HCT116 (cell line): Measurements from ENCODE around the gene CATSPERD. TPM values are rescaled to one million over a fixed set of nuclear protein-coding genes. Genes with fewer than 3 reads are reported as not detected.
"Not testable (repeated sequence)": the region's sequence is repeated elsewhere in the genome, so short reads cannot be mapped to it uniquely, and the experiment has no call there.

Source experiments
- ATAC-seq: fragments of 200-7000 bp; cut with Tn5 transposase; 2 replicates; pipeline ENCODE4 v1.9.1; 2020; ENCODE audit warnings: mild to moderate bottlenecking, moderate library complexity
- BruUV-seq: library from RNA; stranded (reverse); fragments of 400-500 nt; replicated peaks from 2 replicates; lab custom pipeline; 2021; lab: Mats Ljungman, UMichigan
- CTCF ChIA-PET: fragments of 300-600 bp; sonication (Branson Sonifier 250); formaldehyde crosslinking; loops from one replicate; lab custom pipeline; 2021; ENCODE audit warnings: antibody characterized with exemption; lab: Charles Lee
- POLR2A ChIA-PET: fragments of 300-600, 350-600 bp; sonication (Branson Sonifier 250); formaldehyde crosslinking; loops from one replicate; lab custom pipeline; 2021; ENCODE audit warnings: antibody characterized with exemption; lab: Charles Lee
- RAD21 ChIA-PET, 2 experiments: fragments of 300-600 bp; sonication (Branson Sonifier 250); formaldehyde crosslinking; loops; one replicate each; lab custom pipeline; 2023; ENCODE audit warnings: low total read pairs in 2 of 2; ENCODE audit not compliant: uncharacterized antibody in 2 of 2, unreplicated experiment in 2 of 2, low non-redundant PET in 1 of 2; lab: Charles Lee
- DNase-seq: peaks from one replicate; pipeline ENCODE4 v3.0.0-alpha.2; 2010; ENCODE audit warnings: low read depth, low spot score
- H2AFZ ChIP-seq: fragments of 200-600 bp; shearing (Covaris generic), sonication (generic); 2 replicates; pipeline ENCODE4 v1.6.1; 2017; ENCODE audit warnings: low read depth, mixed run types, mixed read lengths, antibody characterized with exemption, low read length; ENCODE audit not compliant: poor library complexity, severe bottlenecking
- H3K27ac ChIP-seq: 2 replicates; pipeline ENCODE4 v1.5.1; 2012; ENCODE audit warnings: low read depth, low read length
- H3K27me3 ChIP-seq: fragments of 200-600 bp; sonication (generic); 2 replicates; pipeline ENCODE4 v1.6.1; 2016; ENCODE audit warnings: mixed run types, low read length, mixed read lengths; ENCODE audit not compliant: insufficient read depth
- H3K36me3 ChIP-seq, 2 experiments: fragments of 200-500 bp in 1 of 2; fragments of 200-600 bp in 1 of 2; sonication (Bioruptor generic) in 1 of 2; sonication (generic) in 1 of 2; 2 replicates each; pipeline versions ENCODE4 v1.5.1 to v1.6.1; 2014 to 2016; ENCODE audit warnings: low read length in 2 of 2, inconsistent platforms in 1 of 2, mixed read lengths in 1 of 2, mixed run types in 1 of 2; ENCODE audit not compliant: insufficient read depth in 2 of 2, control insufficient read depth in 1 of 2
- H3K4me1 ChIP-seq, 2 experiments: fragments of 200-600 bp in 1 of 2; sonication (generic) in 1 of 2; 2 replicates each; pipeline versions ENCODE4 v1.5.1 to v1.6.1; 2012 to 2017; ENCODE audit warnings: low read length in 2 of 2, inconsistent platforms in 1 of 2, mild to moderate bottlenecking in 1 of 2, mixed read lengths in 1 of 2, mixed run types in 1 of 2, moderate library complexity in 1 of 2; ENCODE audit not compliant: insufficient read depth in 2 of 2, control insufficient read depth in 1 of 2
- H3K4me2 ChIP-seq: fragments of 200-600 bp; sonication (generic); 2 replicates; pipeline ENCODE4 v1.6.1; 2017; ENCODE audit warnings: mixed run types, low read length, mixed read lengths
- H3K4me3 ChIP-seq, 2 experiments: fragments of 200-600 bp in 1 of 2; sonication (generic) in 1 of 2; replicated peaks in 1 of 2; 2 replicates each; pipeline ENCODE4 v1.5.1; 2011 to 2016; ENCODE audit warnings: low read length in 2 of 2, control low read depth in 1 of 2, low read depth in 1 of 2, mild to moderate bottlenecking in 1 of 2, mixed read lengths in 1 of 2, mixed run types in 1 of 2
- H3K79me2 ChIP-seq: fragments of 200-600 bp; sonication (generic); 2 replicates; pipeline ENCODE4 v1.6.1; 2017; ENCODE audit warnings: mild to moderate bottlenecking, mixed run types, low read length, moderate library complexity, mixed read lengths; ENCODE audit not compliant: insufficient read depth
- H3K9ac ChIP-seq: fragments of 200-600 bp; sonication (generic); 2 replicates; pipeline ENCODE4 v1.6.1; 2016; ENCODE audit warnings: low read length, mixed read lengths
- H3K9me2 ChIP-seq: fragments of 200-600 bp; sonication (generic), shearing (Covaris generic); 2 replicates; pipeline ENCODE4 v1.6.1; 2017; ENCODE audit warnings: mixed run types, mild to moderate bottlenecking, moderate library complexity; ENCODE audit not compliant: insufficient read depth
- H3K9me3 ChIP-seq, 2 experiments: fragments of 200-500 bp in 1 of 2; fragments of 200-600 bp in 1 of 2; sonication (Bioruptor generic) in 1 of 2; sonication (generic) in 1 of 2; 2 replicates each; pipeline ENCODE4 v1.6.1; 2014 to 2017; ENCODE audit warnings: low read length in 2 of 2, mixed read lengths in 2 of 2, inconsistent platforms in 1 of 2, low read depth in 1 of 2, mild to moderate bottlenecking in 1 of 2, mixed run types in 1 of 2, moderate library complexity in 1 of 2; ENCODE audit not compliant: control insufficient read depth in 1 of 2, insufficient read depth in 1 of 2
- H4K20me1 ChIP-seq: fragments of 200-600 bp; sonication (generic), shearing (Covaris generic); 2 replicates; pipeline ENCODE4 v1.6.1; 2017; ENCODE audit warnings: mixed run types, mild to moderate bottlenecking, moderate library complexity; ENCODE audit not compliant: insufficient read depth
- CTCF ChIP-seq, 3 experiments: fragments of 200-600 bp in 1 of 3; sonication (generic) in 1 of 3; IDR thresholded peaks in 2 of 3; conservative IDR thresholded peaks in 1 of 3; 2 replicates each; pipeline ENCODE4 v1.5.1; 2012 to 2017; ENCODE audit warnings: low read depth in 2 of 3, low read length in 2 of 3, antibody characterized with exemption in 1 of 3, borderline replicate concordance in 1 of 3, control low read depth in 1 of 3, mild to moderate bottlenecking in 1 of 3, mixed read lengths in 1 of 3, mixed run types in 1 of 3, moderate library complexity in 1 of 3; ENCODE audit not compliant: insufficient read depth in 1 of 3
- FOSL1 ChIP-seq: IDR thresholded peaks from 2 replicates; pipeline ENCODE4 v1.6.1; 2012; ENCODE audit warnings: low read depth
- intact Hi-C: fragments of 100-400 bp; cut with micrococcal nuclease; formaldehyde crosslinking; loops from 2 replicates; pipeline ENCODE4 v1.10.0; 2022
- total RNA-seq: library from RNA; stranded (reverse); gene quantifications from one replicate; pipeline ENCODE4 v1.2.1, GENCODE V29; 2021; ENCODE audit not compliant: unreplicated experiment

The CATSPERD gene
- total RNA-seq, 1 experiment from 2014 or later = not detected

- Histone ChIP-seq H3K9ac (peak overlapping the region; percentile 67; the same call in 1 of the 2 replicates), H3K27ac (peak overlapping the region; percentile 58; the same call in 1 of the 2 replicates), H3K9me2 (no peaks in the 10 kb centered on the region), H3K9me3 (no peaks in the 10 kb centered on the region), H3K4me1 (peaks cover 11 to 39% of the 10 kb centered on the region in 2 experiments; a peak in 3 of 4 replicates), H3K4me2 (peak overlapping the region; percentile 84), H4K20me1 (peaks cover 11% of the 10 kb centered on the region; the same call in 1 of the 2 replicates), H3K36me3 (peaks cover 1 to 23% of the 10 kb centered on the region in 2 experiments; a peak in 2 of 4 replicates), H2AFZ (no peak overlapping the region), H3K79me2 (peaks cover 26% of the 10 kb centered on the region), H3K27me3 (no peaks in the 10 kb centered on the region), H3K4me3 (peak overlapping the region; percentile 11 to 57)
- 0 out of 6 replicates have a peak, but pooled peaks of 1 of the 3 experiments have one; percentile 1 for TF ChIP-seq CTCF (IDR thresholded peaks at IDR 0.05 in 2 of 3, conservative IDR thresholded peaks at IDR 0.05 in 1 of 3; ENCODE audit: borderline replicate concordance in 1 of 3, insufficient read depth in 1 of 3, low read depth in 2 of 3, low read length in 2 of 3)
- TF ChIP-seq FOSL1 = no peak
- intact Hi-C loops = loop anchor here (5.0 kb wide), 2 partner anchors 140 to 640 kb away; no protein-coding TSS in a partner anchor
- ATAC-seq = no peak
- POLR2A ChIA-PET = interaction anchor here (1.0 to 1.6 kb wide), 5 partner anchors 31 to 140 kb away, joined by 3 to 5 read pairs (median 4); partner anchors contain the start of genes CATSPERD, LONP1, SAFB and SAFB2
- RAD21 ChIA-PET = interaction anchor here in 1 of 2 experiments (0.7 to 1.0 kb wide), 2 partner anchors 30 to 116 kb away, joined by 3 to 4 read pairs; no protein-coding TSS in a partner anchor
- CTCF ChIA-PET = interaction anchor here (0.7 to 1.6 kb wide), 14 partner anchors 12 to 1684 kb away, joined by 3 to 10 read pairs (median 4); partner anchors contain the start of genes DUS3L and FUT6
- no peak for DNase-seq
- no TSS peak for BruUV-seq
These were observed 32.9 kb upstream of the CATSPERD start for GRCh38 chr19:5687360-5688198.

DNA sequence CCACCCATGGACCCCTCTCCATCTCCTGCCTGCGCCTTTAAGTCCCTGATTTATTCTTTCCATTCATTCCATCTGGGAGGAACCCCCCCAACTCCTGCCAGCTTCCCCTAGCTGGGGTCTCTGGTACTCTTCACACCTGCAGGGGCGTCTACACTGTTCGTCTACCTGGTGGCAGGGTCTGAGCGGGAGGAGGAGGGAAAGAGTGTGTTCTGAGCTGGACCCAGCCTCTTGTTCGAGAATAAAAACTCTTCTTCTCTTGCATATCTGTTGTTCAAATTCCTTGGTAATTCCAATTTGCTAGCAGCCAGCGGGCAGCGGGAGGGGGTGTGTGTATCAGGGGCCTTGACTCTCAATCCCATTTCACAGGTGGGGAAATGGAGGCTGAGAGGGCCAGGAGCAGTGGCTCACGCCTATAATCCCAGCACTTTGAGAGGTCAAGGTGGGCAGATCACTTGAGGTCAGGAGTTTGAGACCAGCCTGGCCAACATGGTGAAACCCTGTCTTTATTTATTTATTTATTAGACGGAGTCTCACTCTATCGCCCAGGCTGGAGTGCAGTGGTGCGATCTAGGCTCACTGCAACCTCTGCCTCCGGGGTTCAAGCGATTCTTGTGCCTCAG, 32.1 kb upstream of the CATSPERD start:
- H3K36me3 ChIP-seq = peaks cover 8 to 31% of the 10 kb centered on the region in 2 experiments; a peak in 2 of 4 replicates
- H2AFZ ChIP-seq, H3K4me2 ChIP-seq, H3K27me3 ChIP-seq, H3K4me3 ChIP-seq, DNase-seq, BruUV-seq, H3K9ac ChIP-seq, RAD21 ChIA-PET, H3K27ac ChIP-seq, ATAC-seq, H3K9me3 ChIP-seq, H3K9me2 ChIP-seq: not testable (repeated sequence)
- CTCF ChIA-PET = interaction anchor here (0.8 to 1.7 kb wide), 4 partner anchors 17 to 140 kb away, joined by 3 to 9 read pairs (median 5); partner anchors contain the start of genes CATSPERD and LONP1
- peaks cover 34% of the 10 kb centered on the region for H3K79me2 ChIP-seq
- H4K20me1 ChIP-seq = peaks cover 17% of the 10 kb centered on the region; the same call in 1 of the 2 replicates
- POLR2A ChIA-PET = interaction anchor here (1.8 to 2.0 kb wide), 2 partner anchors 31 to 116 kb away, joined by 7 to 31 read pairs; partner anchors contain the start of genes CATSPERD, LONP1 and NRTN
- peaks cover 11 to 47% of the 10 kb centered on the region in 2 experiments; a peak in 3 of 4 replicates for H3K4me1 ChIP-seq
- intact Hi-C loops = loop anchor here (5.0 kb wide), 2 partner anchors 141 to 641 kb away; no protein-coding TSS in a partner anchor
